ENCODE measurements around the gene SYT17. TPM values are rescaled to one million over a fixed set of nuclear protein-coding genes. Genes with fewer than 3 reads are reported as not detected.

The SYT17 gene
- total RNA-seq, 1 experiment from 2014 or later: 5.3 TPM

DNA sequence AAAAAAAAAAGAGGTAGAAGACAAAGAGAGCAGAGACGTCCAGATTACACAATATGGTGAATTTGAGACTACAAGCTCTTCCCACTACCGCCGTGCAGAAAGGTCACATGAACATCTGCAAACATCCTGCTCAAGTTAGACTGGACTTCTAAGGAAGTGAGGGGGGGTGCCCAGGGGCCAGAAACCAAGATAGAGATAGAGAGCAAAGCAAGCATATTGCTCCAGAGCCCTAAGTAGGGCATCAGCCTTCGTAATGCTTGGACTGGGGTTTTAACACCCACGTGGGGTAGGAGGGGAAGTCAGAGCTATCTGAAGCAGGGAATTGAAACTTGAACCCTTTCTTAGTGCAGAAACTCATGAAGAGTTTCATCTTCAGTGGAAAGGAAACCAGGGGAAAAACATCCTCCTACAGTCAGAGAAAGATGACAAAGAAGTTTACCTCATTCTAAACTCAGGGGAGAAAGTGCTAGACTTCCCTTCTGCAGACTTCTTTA, 126.2 kb downstream of the SYT17 start:
- Histone ChIP-seq H3K27me3 (ENCODE audit: control insufficient read depth, insufficient read depth, low read length) (no peaks in the 10 kb centered on the region), H3K36me3 (replicated peaks; ENCODE audit: control insufficient read depth, insufficient read depth, low read length) (no peaks in the 10 kb centered on the region), H3K4me3 (ENCODE audit: insufficient read depth, low read depth, low read length) (no peak overlapping the region)
- DNase-seq: no peak

DNA sequence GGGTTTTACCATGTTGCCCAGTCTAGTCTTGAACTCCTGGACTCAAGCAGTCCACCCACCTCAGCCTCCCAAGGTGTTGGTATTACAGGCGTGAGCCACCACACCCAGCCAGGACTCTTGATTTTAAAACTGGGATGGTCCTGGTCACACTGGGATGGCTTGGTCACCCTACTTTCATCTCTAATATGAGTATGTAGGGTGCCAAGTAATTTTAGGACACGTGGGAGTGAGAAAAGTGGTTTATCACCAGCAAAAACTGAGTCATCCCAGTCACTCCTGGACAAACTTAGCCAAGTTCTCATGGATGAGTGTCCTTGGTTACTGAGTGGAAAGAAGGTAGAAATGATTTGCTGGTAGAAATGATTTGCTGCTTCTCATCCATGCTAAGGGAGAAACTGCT, 127.4 kb downstream of the SYT17 start:
- H3K36me3 ChIP-seq (replicated peaks; ENCODE audit: control insufficient read depth, insufficient read depth, low read length): no peaks in the 10 kb centered on the region
- no peak for DNase-seq
- no peak overlapping the region for H3K4me3 ChIP-seq (ENCODE audit: insufficient read depth, low read depth, low read length)
- H3K27me3 ChIP-seq (ENCODE audit: control insufficient read depth, insufficient read depth, low read length): no peaks in the 10 kb centered on the region

DNA sequence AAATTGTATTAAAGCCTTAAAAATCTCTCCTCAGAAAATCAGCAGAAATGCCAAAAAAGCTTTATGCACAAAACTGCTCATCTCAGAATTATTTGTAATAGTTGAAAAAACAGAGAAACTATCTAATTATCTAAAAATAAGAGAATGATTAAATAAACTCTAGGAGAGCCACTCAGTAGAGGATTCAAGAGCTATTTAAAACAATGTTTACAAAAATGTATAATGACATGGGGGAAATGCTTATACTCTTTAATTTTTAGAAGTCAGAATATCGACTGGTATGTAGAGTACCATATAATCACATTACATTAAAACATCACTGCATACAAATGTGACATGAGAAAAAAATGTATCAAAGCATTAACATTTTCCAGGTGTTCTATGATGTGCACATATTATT, 129.4 kb downstream of the SYT17 start:
- Histone ChIP-seq H3K36me3 (replicated peaks; ENCODE audit: control insufficient read depth, insufficient read depth, low read length) (no peaks in the 10 kb centered on the region), H3K27me3 (ENCODE audit: control insufficient read depth, insufficient read depth, low read length) (no peaks in the 10 kb centered on the region), H3K4me3 (ENCODE audit: insufficient read depth, low read depth, low read length) (no peak overlapping the region)
- no peak for DNase-seq

DNA sequence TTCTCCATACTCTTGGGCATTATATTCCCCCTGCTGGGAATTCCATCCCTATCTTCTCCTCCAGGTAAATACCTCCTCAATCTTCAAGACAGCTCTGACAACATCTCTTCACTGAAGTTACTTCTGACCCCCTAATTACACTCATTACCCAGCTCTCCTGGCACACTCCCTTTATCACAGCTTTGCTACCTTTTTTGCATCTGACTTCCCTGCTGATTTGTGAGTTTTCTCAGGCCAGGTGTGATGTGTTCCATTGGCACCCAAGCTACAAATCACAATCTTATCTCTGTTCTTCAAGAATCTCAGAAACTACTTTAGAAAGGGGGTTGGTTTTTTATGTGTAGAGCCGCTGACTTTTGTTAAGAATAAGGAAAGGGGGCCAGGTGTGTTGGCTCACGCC, 131.5 kb downstream of the SYT17 start:
- Histone ChIP-seq H3K27me3 (ENCODE audit: control insufficient read depth, insufficient read depth, low read length) (no peaks in the 10 kb centered on the region), H3K4me3 (ENCODE audit: insufficient read depth, low read depth, low read length) (no peak overlapping the region), H3K36me3 (replicated peaks; ENCODE audit: control insufficient read depth, insufficient read depth, low read length) (no peaks in the 10 kb centered on the region)
- no peak for DNase-seq

DNA sequence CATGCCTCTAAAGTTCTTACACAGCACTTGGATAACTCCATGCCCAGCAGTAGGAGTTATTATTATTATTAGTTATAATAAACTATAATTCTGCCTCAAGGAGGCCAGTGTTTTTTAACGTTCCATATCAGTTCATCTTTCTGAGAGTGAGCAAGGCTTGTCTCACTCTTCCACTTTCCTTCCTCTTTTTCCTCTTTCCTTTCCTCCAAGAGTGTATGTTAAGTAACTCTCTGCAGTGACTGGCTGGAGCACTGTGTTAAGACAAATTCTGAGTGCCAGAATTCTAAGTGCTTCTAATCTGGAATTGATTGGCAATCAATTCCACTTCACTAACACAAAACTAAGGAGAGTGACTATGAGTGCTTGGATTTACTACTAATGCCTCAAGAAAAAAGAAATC, 133.9 kb downstream of the SYT17 start:
- DNase-seq: no peak
- no peak overlapping the region for H3K4me3 ChIP-seq (ENCODE audit: insufficient read depth, low read depth, low read length)
- H3K36me3 ChIP-seq (replicated peaks; ENCODE audit: control insufficient read depth, insufficient read depth, low read length): no peaks in the 10 kb centered on the region
- no peaks in the 10 kb centered on the region for H3K27me3 ChIP-seq (ENCODE audit: control insufficient read depth, insufficient read depth, low read length)

DNA sequence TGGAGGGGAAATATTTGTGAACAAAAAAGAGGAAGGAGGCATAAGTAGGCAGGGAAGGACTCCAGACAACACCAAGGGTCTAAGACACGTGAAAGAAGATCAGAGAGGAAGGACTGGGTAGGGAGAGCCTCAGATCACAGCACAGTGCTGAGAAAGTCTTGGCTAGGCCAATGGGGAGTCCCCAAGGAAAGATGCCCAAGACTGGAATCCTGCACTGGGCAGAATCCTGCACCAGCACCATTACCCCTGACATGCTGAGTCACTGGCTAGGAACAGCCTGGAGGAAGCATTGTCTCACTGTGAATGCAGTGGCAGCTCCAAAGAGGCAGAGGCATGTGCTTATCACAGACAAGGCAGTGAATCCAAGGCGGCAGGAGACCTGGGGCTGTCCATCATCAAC, 136.7 kb downstream of the SYT17 start:
- no peak for DNase-seq
- Histone ChIP-seq H3K4me3 (ENCODE audit: insufficient read depth, low read depth, low read length) (no peak overlapping the region), H3K27me3 (ENCODE audit: control insufficient read depth, insufficient read depth, low read length) (no peaks in the 10 kb centered on the region), H3K36me3 (replicated peaks; ENCODE audit: control insufficient read depth, insufficient read depth, low read length) (no peaks in the 10 kb centered on the region)

DNA sequence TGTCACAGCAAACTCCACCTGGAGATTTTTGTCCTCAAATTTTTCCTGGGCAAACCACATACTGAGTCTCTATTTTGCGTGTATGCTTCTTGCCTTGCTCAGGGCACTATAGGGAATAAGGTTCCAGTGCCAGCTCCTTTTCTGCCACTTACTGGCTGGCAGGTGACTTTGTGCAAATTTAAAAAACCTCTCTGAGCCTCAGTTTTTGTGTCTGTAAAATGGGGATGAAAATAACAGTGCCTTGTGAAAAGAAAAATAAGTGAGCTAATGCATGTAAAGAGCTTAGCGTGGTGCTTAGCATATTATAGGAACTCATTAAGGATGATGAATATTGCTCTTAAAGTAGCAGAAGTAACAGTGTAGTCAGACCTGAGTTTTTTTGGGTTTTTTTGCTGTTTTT, 137.4 kb downstream of the SYT17 start:
- H3K36me3 ChIP-seq (replicated peaks; ENCODE audit: control insufficient read depth, insufficient read depth, low read length): no peaks in the 10 kb centered on the region
- no peak for DNase-seq
- H3K27me3 ChIP-seq (ENCODE audit: control insufficient read depth, insufficient read depth, low read length): no peaks in the 10 kb centered on the region
- H3K4me3 ChIP-seq (ENCODE audit: insufficient read depth, low read depth, low read length): no peak overlapping the region

DNA sequence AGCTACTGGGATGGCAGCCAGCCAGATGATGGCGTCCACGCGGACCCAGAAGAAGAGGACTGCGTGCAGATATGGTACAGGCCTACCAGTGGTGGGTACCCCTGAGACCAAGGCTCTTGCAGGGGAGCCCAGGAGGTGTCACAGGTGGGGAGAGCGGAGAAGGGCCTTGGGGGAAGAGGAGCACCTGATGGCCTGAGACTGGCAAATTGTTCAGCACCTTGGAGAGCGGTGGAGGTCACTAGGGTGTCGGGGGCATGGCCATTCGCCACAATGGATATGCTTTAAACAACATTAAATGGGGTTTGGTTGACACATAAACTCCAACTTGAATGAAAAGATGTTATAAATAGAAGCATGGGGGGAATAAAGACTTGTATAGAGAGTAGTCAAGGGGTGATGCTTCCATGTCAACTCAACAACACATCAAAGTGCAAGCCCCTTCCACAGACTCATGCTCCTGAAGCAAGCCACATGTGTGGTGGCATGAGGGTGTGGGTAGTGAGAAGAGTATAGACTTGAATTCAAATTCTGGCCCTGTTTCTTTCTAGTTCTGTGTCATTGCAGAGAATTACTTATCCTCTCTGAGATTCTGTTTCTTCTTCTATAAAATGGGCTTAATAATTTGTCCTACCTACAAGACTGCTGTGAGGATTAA, 139.7 kb downstream of the SYT17 start:
- no peak overlapping the region for H3K4me3 ChIP-seq (ENCODE audit: insufficient read depth, low read depth, low read length)
- H3K36me3 ChIP-seq (replicated peaks; ENCODE audit: control insufficient read depth, insufficient read depth, low read length): no peaks in the 10 kb centered on the region
- peak; percentile 61 for DNase-seq
- H3K27me3 ChIP-seq (ENCODE audit: control insufficient read depth, insufficient read depth, low read length): no peaks in the 10 kb centered on the region

DNA sequence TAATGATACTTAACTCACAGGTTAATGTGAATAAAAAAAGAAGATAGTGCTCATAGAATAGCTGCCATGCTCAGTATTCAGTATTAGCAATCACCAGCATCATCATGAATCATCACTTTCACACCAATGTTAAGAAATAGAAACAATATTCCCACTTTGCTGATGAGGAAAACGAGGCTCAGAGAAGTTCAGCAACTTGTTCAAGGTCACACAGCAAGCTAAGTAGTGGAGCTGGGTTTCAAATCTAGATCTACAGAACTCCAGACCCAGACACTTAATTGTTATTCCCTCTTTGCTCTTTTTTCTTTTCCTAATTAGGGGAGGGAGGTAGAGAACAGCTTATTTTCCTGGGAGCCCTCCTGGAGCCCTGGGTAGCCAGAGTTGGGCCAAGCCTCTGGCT, 140.4 kb downstream of the SYT17 start:
- H3K27me3 ChIP-seq (ENCODE audit: control insufficient read depth, insufficient read depth, low read length): no peaks in the 10 kb centered on the region
- no peaks in the 10 kb centered on the region for H3K36me3 ChIP-seq (replicated peaks; ENCODE audit: control insufficient read depth, insufficient read depth, low read length)
- H3K4me3 ChIP-seq (ENCODE audit: insufficient read depth, low read depth, low read length): no peak overlapping the region
- DNase-seq: no peak

DNA sequence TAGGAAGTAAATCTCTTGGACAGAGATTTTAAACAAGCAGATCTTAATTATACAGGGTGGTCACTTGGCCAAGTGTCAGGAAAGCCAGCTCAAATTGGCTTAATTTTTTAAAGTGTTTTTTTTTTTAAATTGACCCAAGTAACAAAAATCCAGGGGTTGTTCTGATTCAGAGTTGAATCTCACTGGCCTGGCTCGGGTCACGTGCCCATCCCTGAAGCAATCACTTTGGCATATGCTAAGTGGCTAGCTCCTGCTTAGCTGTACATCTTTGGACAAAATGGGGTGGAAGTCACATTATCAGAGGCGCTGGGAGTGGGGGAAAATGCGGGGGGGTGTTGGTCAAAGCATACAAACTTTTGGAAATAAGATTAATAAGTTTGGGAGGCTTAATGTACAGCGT, 141.1 kb downstream of the SYT17 start:
- no peak overlapping the region for H3K4me3 ChIP-seq (ENCODE audit: insufficient read depth, low read depth, low read length)
- no peaks in the 10 kb centered on the region for H3K36me3 ChIP-seq (replicated peaks; ENCODE audit: control insufficient read depth, insufficient read depth, low read length)
- H3K27me3 ChIP-seq (ENCODE audit: control insufficient read depth, insufficient read depth, low read length): no peaks in the 10 kb centered on the region
- DNase-seq: no peak

DNA sequence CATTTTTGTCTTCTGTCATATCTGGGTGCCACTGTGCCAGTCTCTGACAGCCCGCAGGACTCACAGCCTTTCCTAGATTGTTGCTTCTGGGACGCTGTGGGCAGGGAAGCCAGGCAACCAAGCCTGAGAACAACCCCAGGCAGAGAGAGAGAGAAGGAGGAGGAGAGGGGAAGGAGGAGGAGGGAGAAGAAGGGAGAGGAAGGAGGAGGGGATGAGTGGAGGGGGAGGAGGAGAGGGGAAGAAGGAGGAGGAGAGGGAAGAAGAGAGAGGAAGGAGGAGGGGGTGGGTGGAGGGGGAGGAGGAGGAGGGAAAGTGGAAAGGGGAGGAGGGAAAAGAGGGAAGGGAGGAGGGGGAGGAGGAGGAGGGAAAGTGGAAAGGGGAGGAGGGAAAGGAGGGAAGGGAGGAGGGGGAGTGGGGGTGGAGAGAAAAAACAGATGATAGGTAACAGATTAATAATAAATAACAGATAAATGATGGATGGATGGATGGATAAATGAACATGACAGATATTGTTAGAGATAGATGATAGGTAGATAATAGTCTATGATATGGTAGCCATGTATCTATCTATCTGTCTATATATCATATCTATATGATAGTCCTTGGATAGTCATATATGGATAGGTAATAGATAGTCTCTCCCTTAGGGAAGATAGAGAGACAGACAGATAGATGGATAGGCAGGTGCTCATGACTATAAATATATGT, 146.8 kb downstream of the SYT17 start:
- no peak overlapping the region for H3K4me3 ChIP-seq (ENCODE audit: insufficient read depth, low read depth, low read length)
- no peak for DNase-seq
- H3K27me3 ChIP-seq (ENCODE audit: control insufficient read depth, insufficient read depth, low read length): no peaks in the 10 kb centered on the region
- no peaks in the 10 kb centered on the region for H3K36me3 ChIP-seq (replicated peaks; ENCODE audit: control insufficient read depth, insufficient read depth, low read length)

DNA sequence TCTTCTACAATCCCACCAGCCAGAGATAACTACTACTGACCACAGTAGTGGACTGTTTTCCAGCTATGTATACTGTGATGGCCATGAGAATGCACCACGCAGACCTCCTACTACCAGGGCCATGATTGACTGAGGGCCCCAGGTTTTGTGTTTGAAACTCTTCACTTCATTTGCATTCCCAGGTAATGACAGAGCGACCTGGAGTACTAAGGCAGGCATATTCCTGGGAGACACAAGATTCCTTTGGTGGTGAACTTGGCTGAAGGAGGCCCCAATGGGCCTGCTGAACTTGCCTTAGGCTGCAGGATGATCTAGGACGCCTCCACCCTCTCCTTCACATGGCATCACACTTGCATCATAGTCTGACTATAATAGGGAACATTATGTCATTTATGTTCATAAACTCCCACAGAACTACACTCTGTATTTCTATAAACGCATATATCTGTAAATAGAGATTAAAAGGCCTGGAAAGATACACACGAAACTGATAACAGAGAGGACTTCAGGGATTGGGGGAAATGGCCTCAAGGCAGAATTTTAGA, 147.9 kb downstream of the SYT17 start:
- Histone ChIP-seq H3K27me3 (ENCODE audit: control insufficient read depth, insufficient read depth, low read length) (no peaks in the 10 kb centered on the region), H3K36me3 (replicated peaks; ENCODE audit: control insufficient read depth, insufficient read depth, low read length) (no peaks in the 10 kb centered on the region), H3K4me3 (ENCODE audit: insufficient read depth, low read depth, low read length) (no peak overlapping the region)
- DNase-seq: peak; percentile 8

DNA sequence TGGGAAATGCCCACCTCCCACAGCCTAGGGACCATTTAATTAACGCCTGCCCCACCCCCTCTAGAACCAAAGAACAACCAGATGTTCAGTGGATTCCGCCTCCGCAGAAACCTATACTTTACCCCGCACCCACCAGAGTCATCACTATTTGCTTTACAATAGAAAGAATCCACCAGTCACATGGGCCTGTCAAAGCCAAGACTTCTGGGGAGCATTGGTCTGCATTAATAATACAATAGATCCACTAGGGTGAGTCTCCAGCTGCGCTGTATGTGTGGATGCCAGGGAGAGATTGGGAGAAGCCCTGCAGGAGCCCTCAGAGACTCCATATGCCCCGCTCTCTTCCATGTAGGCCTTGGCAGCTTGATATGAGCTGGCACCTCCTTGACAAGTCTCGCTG, 148.8 kb downstream of the SYT17 start:
- DNase-seq: peak; percentile 55
- no peak overlapping the region for H3K4me3 ChIP-seq (ENCODE audit: insufficient read depth, low read depth, low read length)
- H3K36me3 ChIP-seq (replicated peaks; ENCODE audit: control insufficient read depth, insufficient read depth, low read length): no peaks in the 10 kb centered on the region
- H3K27me3 ChIP-seq (ENCODE audit: control insufficient read depth, insufficient read depth, low read length): no peaks in the 10 kb centered on the region
